ENCODE measurements around the gene CFAP61. TPM values are rescaled to one million over a fixed set of nuclear protein-coding genes. Genes with fewer than 3 reads are reported as not detected.

The CFAP61 gene
- total RNA-seq, 4 donors from 2014 or later: 0.38 TPM; not detected in 3

GRCh38 chr20:20371681-20372080 is 319.3 kb downstream of the CFAP61 start:
- Histone ChIP-seq H3K27me3 (peaks cover 18 to 100% (median 29%) of the 10 kb centered on the region in 4 donors), H3K36me3 (no peaks in the 10 kb centered on the region), H3K9me3 (no peaks in the 10 kb centered on the region), H3K4me1 (peaks cover 11 to 41% (median 33%) of the 10 kb centered on the region in 3 donors), H3K27ac (no peak overlapping the region), H3K4me3 (no peak overlapping the region)
- TF ChIP-seq POLR2A (IDR thresholded peaks at IDR 0.05) (no peak), CTCF (IDR thresholded peaks at IDR 0.05) (no peak)
- 30 to 72% methylated on average over 3 of the region's 3 CpGs for WGBS, 2 donors
- intact Hi-C loops (cut with DNase I): no loop called here
- DNase-seq: no peak

- H3K27me3 ChIP-seq: peaks cover 10 to 90% (median 20%) of the 10 kb centered on the region in 4 donors
Observed at GRCh38 chr20:20373091-20373571, 320.8 kb downstream of the CFAP61 start.

GRCh38 chr20:20375862-20376261 is 323.5 kb downstream of the CFAP61 start:
- Histone ChIP-seq H3K4me3 (no peak overlapping the region), H3K4me1 (peaks cover 0 to 9% (median 0%) of the 10 kb centered on the region in 3 donors), H3K27ac (no peak overlapping the region), H3K27me3 (peaks cover 0 to 66% (median 6%) of the 10 kb centered on the region in 4 donors), H3K9me3 (peaks cover 0 to 7% (median 4%) of the 10 kb centered on the region in 3 donors), H3K36me3 (no peaks in the 10 kb centered on the region)
- WGBS, 2 donors: 68% methylated on average over 7 to 8 of the region's 8 CpGs
- no peak for DNase-seq
- intact Hi-C loops (cut with DNase I): no loop called here
- TF ChIP-seq CTCF (IDR thresholded peaks at IDR 0.05): no peak

More at GRCh38 chr20:20373091-20373571, 320.8 kb downstream of the CFAP61 start:
- intact Hi-C loops (cut with DNase I): no loop called here
- Histone ChIP-seq H3K4me3 (no peak overlapping the region), H3K27ac (no peak overlapping the region), H3K9me3 (no peaks in the 10 kb centered on the region), H3K4me1 (peaks cover 2 to 27% (median 18%) of the 10 kb centered on the region in 3 donors), H3K36me3 (no peaks in the 10 kb centered on the region)
- no peak for TF ChIP-seq CTCF (IDR thresholded peaks at IDR 0.05)
- TF ChIP-seq POLR2A (IDR thresholded peaks at IDR 0.05): no peak
- WGBS, 2 donors: 36 to 38% methylated on average over 6 to 11 of the region's 17 CpGs
- DNase-seq: no peak

GRCh38 chr20:20386192-20386591 is 333.9 kb downstream of the CFAP61 start:
- Histone ChIP-seq H3K4me1 (no peaks in the 10 kb centered on the region), H3K27me3 (peaks cover 0 to 31% (median 0%) of the 10 kb centered on the region in 4 donors), H3K9me3 (peaks cover 0 to 1% (median 0%) of the 10 kb centered on the region in 3 donors), H3K36me3 (peaks cover 0 to 15% (median 0%) of the 10 kb centered on the region in 3 donors), H3K4me3 (no peak overlapping the region), H3K27ac (no peak overlapping the region)
- intact Hi-C loops (cut with DNase I): no loop called here
- WGBS, 2 donors: 59 to 66% methylated on average over 6 to 8 of the region's 9 CpGs
- DNase-seq: no peak
- TF ChIP-seq POLR2A (IDR thresholded peaks at IDR 0.05): no peak
- no peak for TF ChIP-seq CTCF (IDR thresholded peaks at IDR 0.05)

GRCh38 chr20:20390393-20390792 is 338.1 kb downstream of the CFAP61 start:
- TF ChIP-seq POLR2A (IDR thresholded peaks at IDR 0.05): no peak
- TF ChIP-seq CTCF (IDR thresholded peaks at IDR 0.05): no peak
- H3K27me3 ChIP-seq: no peaks in the 10 kb centered on the region
- H3K36me3 ChIP-seq: peaks cover 3 to 54% (median 11%) of the 10 kb centered on the region in 3 donors
- H3K4me3 ChIP-seq: no peak overlapping the region
- DNase-seq: no peak
- no peaks in the 10 kb centered on the region for H3K4me1 ChIP-seq
- 93 to 97% methylated on average over 9 of the region's 9 CpGs for WGBS, 2 donors
- intact Hi-C loops (cut with DNase I): no loop called here
- H3K27ac ChIP-seq: no peak overlapping the region
- no peaks in the 10 kb centered on the region for H3K9me3 ChIP-seq
